ENCODE measurements around the gene TMED9. TPM values are rescaled to one million over a fixed set of nuclear protein-coding genes. Genes with fewer than 3 reads are reported as not detected.
A peak's percentile ranks its signal among the peaks of the same experiment; 100 is the strongest.

The TMED9 gene
- total RNA-seq = 100 to 1,000 TPM in 2 of 10 donors, 10 to 100 TPM in 8; 58.1 to 140 (median 69.5) TPM
- polyA plus RNA-seq = 100 to 1,000 TPM in 1 of 2 donors, 10 to 100 TPM in 1; 48.3 to 310 TPM
- long read RNA-seq, donor 1, transcript TMED9-201 (5 exons, 1,473 nt) = major isoform, 49 of 53 reads
- long read RNA-seq, donor 1, partial matches to known transcripts = 0 of 53 reads
- long read RNA-seq, donor 1, other reads (novel, unspliced or antisense) = 2 of 53 reads
- long read RNA-seq, donor 2, transcript TMED9-201 (5 exons, 1,473 nt) = major isoform, 65 of 69 reads
- long read RNA-seq, donor 2, partial matches to known transcripts = 1 of 69 reads
- long read RNA-seq, donor 2, other reads (novel, unspliced or antisense) = 2 of 69 reads
- long read RNA-seq, donor 3, transcript TMED9-201 (5 exons, 1,473 nt) = major isoform, 21 of 23 reads
- long read RNA-seq, donor 3, partial matches to known transcripts = 0 of 23 reads
- long read RNA-seq, donor 3, other reads (novel, unspliced or antisense) = 0 of 23 reads

DNA sequence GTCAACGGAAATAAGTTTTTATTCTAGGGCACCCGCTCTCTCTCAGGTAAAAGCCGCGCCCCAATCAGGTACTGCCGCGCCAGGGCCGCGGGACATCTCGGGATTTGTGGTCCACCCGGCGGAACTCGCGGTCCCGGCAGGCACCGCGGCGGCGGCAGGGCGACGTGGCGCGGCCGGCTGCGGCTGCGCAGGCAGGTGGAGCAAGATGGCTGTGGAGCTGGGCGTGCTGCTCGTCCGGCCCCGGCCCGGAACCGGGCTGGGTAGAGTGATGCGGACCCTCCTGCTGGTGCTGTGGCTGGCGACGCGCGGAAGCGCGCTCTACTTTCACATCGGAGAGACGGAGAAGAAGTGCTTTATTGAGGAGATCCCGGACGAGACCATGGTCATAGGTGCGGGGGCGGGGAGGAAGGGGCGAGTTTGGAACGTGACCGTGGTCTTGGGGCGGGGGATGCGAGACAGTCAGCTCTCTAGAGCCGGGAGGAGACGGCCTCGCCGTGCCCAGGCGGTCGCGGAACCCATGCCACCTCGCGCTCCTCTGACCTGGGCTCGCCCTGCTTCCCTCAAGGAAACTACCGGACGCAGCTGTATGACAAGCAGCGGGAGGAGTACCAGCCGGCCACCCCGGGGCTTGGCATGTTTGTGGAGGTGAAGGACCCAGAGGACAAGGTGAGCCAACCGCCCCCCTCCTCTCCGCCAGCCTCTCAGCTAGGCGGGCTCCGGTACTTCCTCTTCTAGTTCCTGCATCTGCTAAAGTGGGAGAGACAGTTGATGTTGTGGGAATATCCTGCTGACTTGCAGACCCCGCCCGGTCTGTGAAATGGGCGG, at the start of gene TMED9:
Gene TMED9, plus strand, starts transcription at position 194 of the 825 bp plus-strand sequence. Its CDS starts 12 bp downstream, at position 206.
- intact Hi-C loops (cut with DNase I) = loop anchor here in 5 of 10 donors (5.0 to 10.0 kb wide), 4 partner anchors 40 to 75 kb away; partner anchors contain the start of genes FAM193B (in 2 of the 5) and DDX41 (in 1 of the 5)
- Histone ChIP-seq H3K9me3 (no peaks in the 10 kb centered on the region), H3K4me3 (peak within 1 kb of the TSS; percentile 69 to 99 (median 95)), H3K36me3 (peaks cover 0 to 44% (median 28%) of the 10 kb centered on the region in 9 donors), H3K27ac (peak within 1 kb of the TSS; percentile 31 to 94 (median 80)), H3K4me1 (peaks cover 0 to 22% (median 17%) of the 10 kb centered on the region in 9 donors), H3K27me3 (peaks cover 0 to 27% (median 15%) of the 10 kb centered on the region in 7 donors)
- TF ChIP-seq, protein P1, sequence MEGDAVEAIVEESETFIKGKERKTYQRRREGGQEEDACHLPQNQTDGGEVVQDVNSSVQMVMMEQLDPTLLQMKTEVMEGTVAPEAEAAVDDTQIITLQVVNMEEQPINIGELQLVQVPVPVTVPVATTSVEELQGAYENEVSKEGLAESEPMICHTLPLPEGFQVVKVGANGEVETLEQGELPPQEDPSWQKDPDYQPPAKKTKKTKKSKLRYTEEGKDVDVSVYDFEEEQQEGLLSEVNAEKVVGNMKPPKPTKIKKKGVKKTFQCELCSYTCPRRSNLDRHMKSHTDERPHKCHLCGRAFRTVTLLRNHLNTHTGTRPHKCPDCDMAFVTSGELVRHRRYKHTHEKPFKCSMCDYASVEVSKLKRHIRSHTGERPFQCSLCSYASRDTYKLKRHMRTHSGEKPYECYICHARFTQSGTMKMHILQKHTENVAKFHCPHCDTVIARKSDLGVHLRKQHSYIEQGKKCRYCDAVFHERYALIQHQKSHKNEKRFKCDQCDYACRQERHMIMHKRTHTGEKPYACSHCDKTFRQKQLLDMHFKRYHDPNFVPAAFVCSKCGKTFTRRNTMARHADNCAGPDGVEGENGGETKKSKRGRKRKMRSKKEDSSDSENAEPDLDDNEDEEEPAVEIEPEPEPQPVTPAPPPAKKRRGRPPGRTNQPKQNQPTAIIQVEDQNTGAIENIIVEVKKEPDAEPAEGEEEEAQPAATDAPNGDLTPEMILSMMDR (IDR thresholded peaks at IDR 0.05) = peak in 7 of 9 donors; percentile 6 to 44 (median 22)
- ATAC-seq (peak; percentile 95 to 98 (median 98)), DNase-seq (peak; percentile 76 to 86)
- WGBS, 2 donors = 0 to 1% methylated on average over 66 to 71 of the region's 71 CpGs

DNA sequence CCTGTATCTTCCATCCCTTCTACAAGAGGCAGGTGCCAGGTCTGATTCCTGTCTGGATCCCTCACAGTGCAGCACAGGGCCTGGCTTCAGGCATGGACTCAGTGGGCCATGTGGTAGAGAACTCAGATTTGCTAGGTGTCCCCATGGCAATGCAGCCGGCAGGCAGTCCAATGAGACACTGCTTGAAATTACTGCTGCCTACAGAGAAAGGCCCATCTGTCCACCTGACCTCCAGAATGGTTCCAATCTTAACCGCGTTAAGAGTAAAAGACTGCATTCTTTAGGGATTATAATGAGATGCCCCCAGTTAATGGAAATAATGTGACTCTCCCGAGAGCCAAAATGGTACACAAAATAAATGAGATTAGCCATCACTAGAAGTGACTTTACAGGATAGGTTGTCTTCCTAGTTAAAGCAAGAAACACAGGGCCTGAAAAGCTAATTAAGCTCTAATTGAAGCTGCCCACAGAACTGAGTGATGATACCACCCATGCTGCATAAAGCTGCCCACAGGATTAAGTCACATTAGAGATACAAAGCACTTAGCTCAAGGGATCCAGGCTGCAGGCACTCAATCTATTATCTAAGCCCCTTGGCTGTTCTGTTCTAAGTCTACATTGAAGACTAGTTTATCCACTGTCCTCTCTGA, 49.1 kb upstream of the TMED9 start:
- no peaks in the 10 kb centered on the region for H3K27me3 ChIP-seq
- peaks cover 0 to 33% (median 0%) of the 10 kb centered on the region in 9 donors for H3K36me3 ChIP-seq
- WGBS, 2 donors = 92% methylated on average over 4 of the region's 4 CpGs
- peak overlapping the region in 2 of 10 donors; percentile 17 to 24 for H3K27ac ChIP-seq
- intact Hi-C loops (cut with DNase I) = loop anchor here in 1 of 10 donors (10.0 kb wide), 1 partner anchor 52 kb away; the partner anchor contains the start of gene TMED9
- no peak for ATAC-seq
- H3K4me1 ChIP-seq = peaks cover 15 to 83% (median 76%) of the 10 kb centered on the region in 9 donors
- H3K9me3 ChIP-seq = no peaks in the 10 kb centered on the region
- no peak overlapping the region for H3K4me3 ChIP-seq
- no peak for DNase-seq
- TF ChIP-seq, protein P1 (IDR thresholded peaks at IDR 0.05) = no peak

DNA sequence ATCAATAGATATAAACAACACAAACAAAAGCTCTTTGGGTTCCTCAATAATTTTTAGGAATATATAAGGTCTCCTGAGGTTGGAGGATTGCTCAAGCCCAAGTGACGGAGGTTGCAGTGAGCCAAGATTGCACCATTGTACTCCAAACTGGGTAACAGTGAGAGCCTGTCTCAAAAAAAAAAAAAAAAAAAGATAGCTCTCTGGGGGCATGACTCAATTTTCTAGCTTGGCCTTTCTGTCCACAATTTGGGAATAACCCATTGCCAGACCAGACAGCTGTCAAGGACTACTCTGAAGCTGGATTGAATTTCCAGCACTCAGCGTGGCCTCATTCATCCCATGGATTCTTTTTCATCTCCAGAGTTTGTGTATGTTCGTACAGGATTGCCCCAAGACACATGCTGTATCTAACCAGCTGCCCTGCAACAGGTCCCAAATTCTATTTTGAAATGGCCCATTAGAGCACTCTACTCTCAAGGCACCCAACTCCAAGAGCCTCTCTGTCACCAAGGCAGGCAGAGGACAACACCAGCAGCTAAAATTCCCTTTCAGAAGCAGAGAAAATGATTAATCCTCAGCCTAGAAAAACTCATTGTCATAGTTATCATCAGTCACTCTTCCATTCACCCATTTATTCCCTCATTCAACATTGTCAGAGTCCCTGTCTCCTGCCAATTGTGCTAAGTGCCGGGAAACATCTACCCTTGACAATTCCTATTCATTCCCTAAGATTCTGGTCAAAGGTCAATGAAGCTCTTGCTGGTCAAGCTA, 46.3 kb upstream of the TMED9 start:
- peak overlapping the region; percentile 2 to 88 (median 72) for H3K27ac ChIP-seq
- WGBS, 2 donors = 45 to 67% methylated on average over 4 of the region's 4 CpGs
- H3K9me3 ChIP-seq = no peaks in the 10 kb centered on the region
- H3K36me3 ChIP-seq = peaks cover 0 to 23% (median 2%) of the 10 kb centered on the region in 9 donors
- no peak overlapping the region for H3K4me3 ChIP-seq
- intact Hi-C loops (cut with DNase I) = loop anchor here in 1 of 10 donors (10.0 kb wide), 1 partner anchor 49 kb away; the partner anchor contains the start of gene TMED9
- DNase-seq (peak in 1 of 2 donors; percentile 65), ATAC-seq (peak; percentile 70 to 88 (median 82))
- H3K27me3 ChIP-seq = no peaks in the 10 kb centered on the region
- TF ChIP-seq, protein P1 (IDR thresholded peaks at IDR 0.05) = no peak
- H3K4me1 ChIP-seq = peaks cover 6 to 82% (median 65%) of the 10 kb centered on the region in 9 donors
